IPS-NIHi7 (cell line): Measurements from ENCODE around the gene PDK4.
A peak's percentile ranks its signal among the peaks of the same experiment; 100 is the strongest.

Experiments
- DNase-seq: peaks from one replicate; pipeline ENCODE4 v3.0.0; 2012; ENCODE audit warnings: mixed read lengths; ENCODE audit errors: extremely low spot score

PDK4 gene

DNA sequence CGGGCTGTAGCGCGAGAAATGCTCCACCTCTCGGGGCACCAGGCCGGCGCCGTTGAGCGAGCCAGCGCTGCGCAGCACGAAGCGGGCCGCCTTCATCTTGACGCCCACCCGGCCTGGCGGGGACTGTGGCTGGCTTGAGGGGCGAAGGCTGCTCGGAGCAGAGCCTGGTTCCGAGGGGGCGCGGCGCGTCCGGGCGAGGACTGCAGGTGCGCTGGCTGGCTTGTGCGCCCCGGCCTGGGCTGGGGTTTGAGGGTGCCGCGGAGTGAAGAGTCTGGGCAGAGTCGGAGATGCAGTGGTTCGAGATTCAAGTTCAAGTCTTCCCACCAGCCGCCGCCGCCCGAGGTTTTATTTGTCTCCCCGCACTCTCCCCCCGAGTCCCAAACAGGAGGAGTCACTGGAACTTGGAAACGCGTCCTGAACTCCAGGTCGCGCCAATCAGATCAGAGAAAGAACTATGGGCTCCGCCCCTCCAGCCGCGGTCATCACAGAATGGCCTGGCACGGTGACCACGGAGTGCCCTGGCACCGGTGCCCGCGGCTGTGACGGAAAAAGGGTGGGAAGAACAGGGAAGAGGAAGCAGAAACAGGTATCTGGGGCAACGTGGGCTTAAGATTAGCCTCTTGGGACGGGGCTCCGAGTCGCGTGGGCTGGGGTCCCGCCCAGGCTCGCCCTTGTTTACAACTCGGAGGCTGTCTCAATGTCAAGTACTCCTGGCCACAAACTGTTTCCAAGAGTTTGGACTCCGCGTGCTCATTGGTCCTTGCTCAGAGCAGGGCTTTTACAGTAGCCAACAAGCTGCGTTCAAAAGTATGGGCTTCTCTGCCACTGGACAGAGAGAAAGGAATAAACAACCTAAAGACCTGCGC is at the start of gene PDK4:
PDK4 (minus strand) TSS at position 319 of the 866 bp plus-strand sequence; CDS start at position 96, 223 bp downstream.
- peak; percentile 64 for DNase-seq

DNA sequence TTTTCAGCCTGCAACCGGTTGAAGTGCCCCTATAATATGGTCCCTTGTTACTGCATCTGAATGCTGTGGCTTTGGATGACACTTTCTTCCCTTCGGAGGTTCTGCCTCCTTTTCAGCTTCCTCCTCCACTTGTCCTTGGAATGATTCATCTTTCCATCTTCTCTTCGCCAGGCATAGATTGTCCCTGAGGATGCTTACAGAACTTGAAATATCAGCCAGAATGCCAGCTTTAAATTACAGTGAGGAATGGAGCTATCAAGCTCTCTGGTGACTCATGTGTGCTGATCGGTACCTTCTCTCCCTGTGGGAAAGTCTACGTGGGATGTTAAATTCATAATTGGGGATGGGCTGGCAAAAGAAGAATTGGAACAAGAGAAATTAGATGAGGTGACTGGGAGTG is 45.9 kb upstream of the PDK4 start:
- DNase-seq, result no peak

- DNase-seq, result no peak
Measured at GRCh38 chr7:95636140-95636940, 40.0 kb upstream of the PDK4 start.

- no peak for DNase-seq
Measured at GRCh38 chr7:95632609-95633008, 36.3 kb upstream of the PDK4 start.

DNA sequence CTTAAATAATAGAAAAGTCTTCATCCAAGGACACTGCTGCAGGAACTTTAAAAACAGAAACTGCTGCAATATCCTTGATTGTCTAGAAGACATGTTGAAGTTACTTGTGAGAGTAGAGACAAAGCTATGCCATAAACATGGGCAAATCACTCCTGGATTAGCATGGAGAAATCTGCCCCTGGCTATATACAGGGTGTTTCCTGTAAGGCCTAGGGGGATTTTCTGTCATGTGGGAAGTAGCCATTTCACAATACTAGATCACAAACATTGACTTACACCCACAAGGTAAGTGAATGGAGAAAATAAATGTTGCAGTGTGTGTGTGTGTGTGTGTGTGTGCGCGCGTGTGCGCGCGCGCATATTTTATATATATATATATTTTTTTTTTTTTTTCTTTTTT is 35.2 kb upstream of the PDK4 start:
- DNase-seq, result no peak

DNA sequence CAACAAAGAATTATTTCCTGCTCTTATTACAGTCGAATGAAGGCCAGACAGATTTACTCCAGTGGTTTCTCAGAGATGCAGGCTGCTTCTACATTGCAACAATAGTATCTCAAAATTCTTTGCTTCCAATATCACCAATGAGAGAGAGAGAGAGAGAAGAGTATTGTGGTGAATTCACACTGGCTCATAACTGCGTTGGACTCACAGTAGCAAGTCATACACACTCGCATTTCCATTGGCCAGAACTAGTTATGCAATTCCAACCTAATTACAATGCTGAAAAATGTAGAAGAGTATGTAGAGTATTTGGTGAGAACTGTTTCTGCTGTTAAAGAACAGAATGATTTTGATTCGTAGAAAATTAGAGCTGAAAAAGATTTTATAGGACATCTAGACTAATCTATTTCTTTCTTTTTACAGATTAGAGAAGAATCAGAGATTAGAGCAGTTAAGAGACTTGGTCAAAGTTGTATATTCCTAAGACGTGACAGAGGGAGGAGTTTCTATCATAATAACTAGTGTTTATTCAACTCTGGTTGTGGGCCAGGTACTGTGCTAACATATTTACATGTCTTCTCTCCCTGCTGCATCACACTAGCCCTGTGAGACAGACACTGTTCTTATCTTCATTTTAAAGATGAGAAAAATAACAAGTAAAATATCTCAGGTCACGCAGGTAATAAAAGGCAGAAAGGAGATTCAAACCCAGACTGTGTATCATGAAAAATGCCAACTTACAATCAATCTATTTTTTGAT is 34.6 kb upstream of the PDK4 start:
- no peak for DNase-seq

DNA sequence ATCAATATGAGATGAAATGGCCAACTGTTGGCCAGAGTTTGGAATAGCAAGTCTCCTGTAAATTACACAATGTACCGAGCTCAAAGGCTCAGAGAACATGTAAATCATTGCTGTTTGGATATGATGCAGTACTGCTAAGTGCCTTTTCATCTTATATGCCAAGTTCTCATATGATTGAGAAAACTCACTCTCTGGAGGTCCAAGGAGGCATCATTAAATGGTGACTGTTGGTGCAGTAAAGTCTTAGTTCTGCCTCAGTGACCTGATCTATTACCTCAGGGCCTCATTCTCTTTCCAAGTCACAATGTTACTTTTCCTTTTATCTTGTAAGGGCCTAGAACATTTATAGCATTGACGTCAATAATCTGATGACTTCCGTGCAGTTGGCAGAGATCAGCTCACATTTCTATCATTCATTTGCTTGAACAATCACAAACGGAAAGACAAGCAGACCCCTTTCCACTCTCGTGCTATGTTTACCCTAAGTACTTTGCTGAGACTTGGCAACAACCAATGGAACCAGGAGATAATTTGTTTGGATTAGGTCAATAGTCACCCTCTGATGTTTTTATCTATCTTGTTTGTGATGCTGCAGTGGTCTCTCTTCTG is 32.6 kb upstream of the PDK4 start:
- DNase-seq, result no peak

- no peak for DNase-seq
Measured at GRCh38 chr7:95623788-95624187, 27.5 kb upstream of the PDK4 start.

- DNase-seq, result no peak
Measured at GRCh38 chr7:95622859-95623258, 26.5 kb upstream of the PDK4 start.

- no peak for DNase-seq
Measured at GRCh38 chr7:95622001-95622549, 25.8 kb upstream of the PDK4 start.

DNA sequence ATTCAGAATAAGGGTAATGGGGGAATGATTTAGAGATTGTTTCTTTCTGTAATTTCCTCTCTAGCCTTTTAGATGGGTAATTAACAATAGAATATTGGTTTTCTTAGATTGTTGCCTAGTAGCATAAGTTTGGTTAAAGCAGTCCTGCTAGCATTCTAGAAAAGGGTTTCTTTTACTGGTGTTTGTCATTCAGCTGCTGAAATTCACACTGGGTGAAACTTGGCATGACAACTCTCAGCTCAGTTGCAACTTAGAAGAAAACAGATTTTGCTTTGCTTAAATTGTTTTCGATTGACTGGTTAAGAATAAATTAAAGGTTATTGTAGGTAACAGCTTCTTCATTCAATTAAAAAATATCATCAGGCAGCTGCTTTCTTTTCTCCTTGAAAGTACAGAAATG is 25.1 kb upstream of the PDK4 start:
- DNase-seq, result no peak

GRCh38 chr7:95620631-95621030 is 24.3 kb upstream of the PDK4 start:
- DNase-seq, result no peak

DNA sequence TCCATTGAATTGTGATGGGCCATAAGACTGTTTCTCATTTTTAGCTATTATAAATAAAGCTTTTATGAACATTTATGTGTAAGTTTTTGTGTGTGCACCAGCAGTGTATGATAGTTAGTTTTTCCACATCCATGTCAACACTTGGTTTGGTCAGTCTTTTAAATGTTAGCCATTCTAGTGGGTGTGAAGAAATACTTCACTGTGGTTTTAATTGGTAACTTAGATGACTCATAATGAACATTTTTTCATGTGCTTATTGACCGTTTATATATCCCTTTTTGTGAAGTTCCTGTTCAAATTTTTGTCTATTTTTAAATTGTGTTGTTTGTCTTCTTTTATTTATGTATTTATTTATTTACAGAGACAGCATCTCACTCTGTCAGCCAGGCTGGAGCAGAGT is 23.6 kb upstream of the PDK4 start:
- DNase-seq, result no peak

- DNase-seq, result no peak
Measured at GRCh38 chr7:95619517-95619916, 23.2 kb upstream of the PDK4 start.

DNA sequence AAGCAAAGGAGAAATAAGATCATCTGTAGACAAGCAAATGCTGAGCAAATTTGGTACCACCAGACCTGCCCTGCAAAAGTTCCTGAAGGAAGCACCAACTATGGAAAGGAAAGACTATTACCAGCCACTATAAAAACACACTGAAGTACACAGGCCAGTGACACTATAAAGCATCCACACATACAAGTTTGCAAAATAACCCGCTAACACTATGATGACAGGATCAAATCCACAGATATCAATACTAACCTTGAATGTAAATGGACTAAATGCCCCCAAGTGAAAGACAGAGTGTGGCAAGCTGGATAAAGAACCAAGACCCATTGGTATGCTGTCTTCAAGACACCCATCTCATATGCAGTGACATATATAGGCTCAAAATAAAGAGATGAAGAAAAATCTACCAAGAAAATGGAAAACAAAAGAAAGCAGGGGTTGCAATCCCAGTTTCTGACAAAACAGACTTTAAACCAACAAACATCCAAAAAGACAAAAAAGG is 18.2 kb upstream of the PDK4 start:
- no peak for DNase-seq

DNA sequence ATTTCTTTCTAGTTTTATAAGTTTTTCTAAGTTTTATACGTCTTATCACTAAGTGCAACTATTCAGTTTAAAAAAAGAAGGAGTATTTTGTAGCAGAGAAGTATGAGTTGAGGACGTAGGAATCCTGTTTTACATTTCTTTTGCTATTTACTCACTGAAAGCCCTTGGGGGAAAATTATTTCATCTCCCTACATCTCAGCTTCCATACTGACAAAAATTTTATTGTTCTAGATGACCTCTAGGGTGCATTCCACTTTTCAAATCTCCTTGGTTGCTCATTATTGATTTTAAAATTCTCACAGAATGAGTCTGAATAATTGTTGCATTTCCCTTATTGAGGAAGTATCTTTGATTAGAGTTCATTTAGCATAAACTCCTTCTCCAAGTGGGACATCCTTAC is 14.9 kb upstream of the PDK4 start:
- no peak for DNase-seq

DNA sequence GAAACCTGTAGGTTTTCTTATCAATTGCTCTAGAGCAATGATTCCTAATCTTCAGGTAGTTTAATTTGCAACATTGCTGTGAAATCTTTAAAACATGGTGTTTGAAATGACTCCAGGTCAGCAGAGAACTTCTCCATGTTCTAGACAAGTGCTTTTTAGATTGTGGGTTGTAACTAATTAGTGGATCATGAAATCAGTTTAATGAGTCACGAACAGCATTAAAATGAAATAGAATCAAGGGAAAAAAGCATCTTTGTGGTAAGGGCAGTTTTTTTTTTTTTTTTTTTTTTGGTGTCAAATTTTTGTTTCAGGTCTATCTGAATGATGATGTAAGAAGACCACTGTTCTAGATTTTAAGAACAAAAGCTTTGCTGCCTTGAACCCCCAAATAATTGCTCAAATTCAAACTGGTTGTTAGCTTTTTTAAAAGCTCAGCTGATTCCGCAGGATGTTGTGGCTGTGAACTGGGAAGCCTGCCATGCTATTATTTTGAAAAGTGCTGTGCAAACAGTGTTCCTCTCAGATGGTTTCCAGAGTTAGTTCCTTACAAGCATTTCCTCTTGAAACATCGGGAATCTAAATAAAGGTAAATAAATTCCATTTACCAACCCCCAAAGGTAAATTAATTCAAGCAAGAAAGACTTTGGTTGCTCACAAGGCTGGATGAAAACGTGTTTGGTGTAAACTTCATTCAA is 13.1 kb upstream of the PDK4 start:
- peak; percentile 14 for DNase-seq

GRCh38 chr7:95608359-95609173 is 12.2 kb upstream of the PDK4 start:
- DNase-seq, result peak; percentile 86

GRCh38 chr7:95607561-95607960 is 11.2 kb upstream of the PDK4 start:
- DNase-seq, result no peak

DNA sequence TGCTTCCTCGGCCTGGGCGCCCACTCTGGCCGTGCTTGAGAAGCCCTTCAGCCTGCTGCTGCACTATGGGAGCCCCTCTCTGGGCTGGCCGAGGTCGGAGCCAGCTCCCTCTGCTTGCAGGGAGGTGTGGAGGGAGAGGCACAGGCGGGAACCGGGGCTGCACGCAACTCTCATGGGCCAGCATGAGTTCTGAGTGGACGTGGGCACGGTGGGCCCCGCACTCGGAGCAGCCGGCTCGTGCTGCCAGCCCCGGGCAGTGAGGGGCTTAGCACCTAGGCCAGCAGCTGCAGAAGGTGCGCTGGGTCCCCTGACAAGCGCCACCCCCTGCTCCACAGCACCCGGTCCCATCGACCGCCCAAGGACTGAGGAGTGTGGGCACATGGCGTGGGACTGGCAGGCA is 9.0 kb upstream of the PDK4 start:
- no peak for DNase-seq
